GM08714 (cell line): ENCODE data around the gene SLC39A5.
"Not testable (repeated sequence)": the region's sequence is repeated elsewhere in the genome, so short reads cannot be mapped to it uniquely, and the experiment has no call there.

Experiments used
- H3K4me3 ChIP-seq: fragments of 200-500 bp; sonication (Bioruptor generic); 2 replicates; pipeline ENCODE4 v1.5.1; 2014; ENCODE audit warnings: mild to moderate bottlenecking, low read length, inconsistent platforms
- ZNF274 ChIP-seq: IDR thresholded peaks from 2 replicates; pipeline ENCODE4 v1.6.1; 2012; ENCODE audit warnings: mild to moderate bottlenecking, low read depth, low read length

SLC39A5 gene, protein sequence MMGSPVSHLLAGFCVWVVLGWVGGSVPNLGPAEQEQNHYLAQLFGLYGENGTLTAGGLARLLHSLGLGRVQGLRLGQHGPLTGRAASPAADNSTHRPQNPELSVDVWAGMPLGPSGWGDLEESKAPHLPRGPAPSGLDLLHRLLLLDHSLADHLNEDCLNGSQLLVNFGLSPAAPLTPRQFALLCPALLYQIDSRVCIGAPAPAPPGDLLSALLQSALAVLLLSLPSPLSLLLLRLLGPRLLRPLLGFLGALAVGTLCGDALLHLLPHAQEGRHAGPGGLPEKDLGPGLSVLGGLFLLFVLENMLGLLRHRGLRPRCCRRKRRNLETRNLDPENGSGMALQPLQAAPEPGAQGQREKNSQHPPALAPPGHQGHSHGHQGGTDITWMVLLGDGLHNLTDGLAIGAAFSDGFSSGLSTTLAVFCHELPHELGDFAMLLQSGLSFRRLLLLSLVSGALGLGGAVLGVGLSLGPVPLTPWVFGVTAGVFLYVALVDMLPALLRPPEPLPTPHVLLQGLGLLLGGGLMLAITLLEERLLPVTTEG

DNA sequence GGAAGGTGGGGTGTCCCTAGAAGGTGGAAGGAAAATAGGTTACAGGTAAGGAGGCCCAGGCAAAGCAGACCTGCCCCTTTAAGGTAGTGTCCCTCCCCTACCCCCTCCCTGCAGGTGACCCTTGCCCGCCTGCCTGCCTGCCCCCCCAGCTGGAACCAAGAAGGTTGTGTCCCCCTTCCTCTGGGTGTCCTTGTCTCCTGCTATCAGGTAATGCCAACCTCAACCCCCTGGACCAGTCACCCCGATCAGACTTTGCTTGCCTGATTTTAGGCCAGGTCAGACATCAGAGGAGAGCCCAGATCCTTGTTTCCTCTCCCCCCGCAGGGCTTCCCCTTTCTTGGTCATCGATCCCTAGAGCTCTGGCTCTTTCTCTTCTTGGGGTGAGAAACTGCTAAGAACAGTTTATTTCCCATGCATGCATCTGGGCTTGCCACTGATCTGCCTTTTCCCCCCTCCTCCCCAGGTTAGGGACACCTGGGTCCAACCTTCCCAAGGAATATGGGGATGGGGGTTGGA, at the start of gene SLC39A5:
TSS of gene SLC39A5 (plus strand) at position 136 of the 516 bp plus-strand sequence. CDS start 1,224 bp downstream, outside the sequence.
- no peak within 1 kb of the TSS for H3K4me3 ChIP-seq
- TF ChIP-seq ZNF274 = no peak

DNA sequence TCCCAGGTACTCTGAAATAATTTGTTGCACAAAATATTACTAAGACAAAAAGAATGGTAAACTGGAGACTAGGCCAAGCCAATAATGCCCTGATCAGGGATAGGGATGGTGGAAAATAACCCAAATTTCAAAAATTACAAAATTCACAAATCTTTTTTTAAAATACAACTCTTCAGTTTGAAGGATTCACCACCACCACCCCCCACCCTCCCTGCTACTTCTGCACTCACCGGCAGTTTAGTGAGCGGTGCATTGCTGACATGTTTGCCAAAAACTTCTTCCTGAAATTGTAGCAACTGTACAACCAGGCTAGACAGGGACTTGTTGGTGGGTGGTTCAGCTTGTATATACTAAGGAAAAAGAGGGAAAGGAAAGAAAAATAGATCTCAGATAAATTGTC, 42.9 kb upstream of the SLC39A5 start:
- no peak overlapping the region for H3K4me3 ChIP-seq

DNA sequence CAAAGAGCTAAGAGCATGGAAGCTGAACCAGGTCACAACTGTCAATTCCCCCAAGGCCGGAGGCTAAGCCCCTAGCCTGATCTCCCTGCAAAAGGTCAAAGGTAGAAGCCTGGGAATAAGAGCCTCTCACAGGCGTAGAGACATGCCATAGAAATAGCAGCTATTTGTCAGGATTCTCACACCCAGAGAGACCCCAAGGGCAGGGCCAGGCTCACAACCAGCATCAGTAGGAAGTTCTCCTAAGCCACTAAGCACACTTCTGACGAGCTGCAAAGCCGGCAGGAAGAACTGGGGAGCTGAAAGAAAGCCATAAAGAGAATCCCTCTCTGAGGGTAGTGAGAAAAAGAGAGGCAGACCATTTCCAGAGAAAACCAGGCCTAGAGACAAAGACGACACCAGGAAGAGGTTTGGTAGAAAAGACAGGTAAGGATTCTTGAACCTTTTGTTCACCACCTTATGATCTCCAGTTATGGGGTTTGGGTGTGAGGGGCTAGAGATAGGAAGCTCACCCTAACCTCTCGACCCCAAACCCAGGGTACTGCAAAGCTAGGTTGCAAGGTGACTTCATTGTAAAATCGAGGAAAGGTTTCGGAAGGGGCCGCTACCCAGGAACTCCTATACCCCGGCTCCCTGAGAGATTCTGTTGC, 41.6 kb upstream of the SLC39A5 start:
- H3K4me3 ChIP-seq = peak overlapping the region; percentile 93
- no peak for TF ChIP-seq ZNF274

More for the DNA sequence above, 42.9 kb upstream of the SLC39A5 start:
- TF ChIP-seq ZNF274 = no peak

DNA sequence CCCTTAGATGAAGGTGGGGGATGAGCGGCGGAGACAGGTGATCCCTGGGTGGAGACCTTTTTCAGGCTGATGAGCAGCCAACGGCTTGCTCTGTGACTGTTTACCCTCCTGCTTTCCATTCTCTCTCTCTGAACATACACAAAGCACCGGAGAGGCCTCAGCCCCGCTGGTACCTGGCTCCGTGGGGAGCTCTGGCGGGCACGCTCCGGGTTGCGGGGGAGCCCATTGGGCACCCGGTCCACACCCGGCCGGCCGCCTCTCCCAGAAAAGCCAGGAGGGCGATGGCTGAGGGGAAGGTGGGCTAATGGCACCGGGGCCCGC, 41.1 kb upstream of the SLC39A5 start:
- TF ChIP-seq ZNF274 = no peak
- H3K4me3 ChIP-seq = peak overlapping the region; percentile 93

DNA sequence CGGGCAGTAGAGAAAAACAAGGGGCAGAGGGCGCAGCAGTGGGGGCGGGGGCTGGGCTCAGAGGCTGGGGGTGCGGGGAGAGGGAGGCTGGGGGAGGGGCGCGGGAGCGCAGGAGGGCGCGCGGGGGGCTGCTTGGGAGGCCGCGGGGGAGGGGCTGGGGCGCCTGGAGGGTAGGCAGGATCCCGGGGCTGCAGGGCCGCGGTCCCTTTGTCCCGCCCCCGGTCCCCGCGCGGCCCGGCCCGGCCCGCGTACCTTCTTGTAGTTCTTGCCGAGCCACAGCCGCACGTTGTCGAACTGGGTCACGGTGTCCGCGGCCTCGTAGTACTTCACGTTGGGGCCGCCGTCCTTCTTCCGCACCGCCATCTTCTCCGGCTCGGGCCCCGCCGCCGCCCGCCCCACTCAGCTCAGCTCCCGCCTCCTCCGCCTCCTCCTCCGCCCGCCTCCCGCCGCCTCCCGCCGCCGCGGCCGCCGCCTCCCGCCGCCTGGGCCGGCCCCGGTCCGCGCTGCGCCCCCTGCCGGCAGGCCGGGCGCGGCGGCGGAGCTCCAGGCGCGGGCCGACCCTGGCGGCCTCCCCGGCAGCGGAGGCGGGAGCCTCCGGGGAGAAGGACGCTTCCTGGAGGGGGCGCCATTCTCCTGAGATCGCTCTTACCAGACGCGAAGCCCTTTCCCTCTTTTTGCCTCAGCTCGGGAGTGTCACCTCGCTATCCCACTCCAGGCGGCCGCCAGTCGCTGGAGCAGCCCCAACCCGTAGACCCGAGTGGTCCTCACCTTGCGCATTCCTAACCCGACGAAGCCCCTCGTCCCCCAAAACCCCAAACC, 40.5 kb upstream of the SLC39A5 start, which contains the start of gene SMARCC2:
TSS of gene SMARCC2 (minus strand) at position 385 of the 819 bp plus-strand sequence. CDS start at position 363, 22 bp downstream.
- TF ChIP-seq ZNF274 = no peak
- peak within 1 kb of the TSS; percentile 93 for H3K4me3 ChIP-seq

DNA sequence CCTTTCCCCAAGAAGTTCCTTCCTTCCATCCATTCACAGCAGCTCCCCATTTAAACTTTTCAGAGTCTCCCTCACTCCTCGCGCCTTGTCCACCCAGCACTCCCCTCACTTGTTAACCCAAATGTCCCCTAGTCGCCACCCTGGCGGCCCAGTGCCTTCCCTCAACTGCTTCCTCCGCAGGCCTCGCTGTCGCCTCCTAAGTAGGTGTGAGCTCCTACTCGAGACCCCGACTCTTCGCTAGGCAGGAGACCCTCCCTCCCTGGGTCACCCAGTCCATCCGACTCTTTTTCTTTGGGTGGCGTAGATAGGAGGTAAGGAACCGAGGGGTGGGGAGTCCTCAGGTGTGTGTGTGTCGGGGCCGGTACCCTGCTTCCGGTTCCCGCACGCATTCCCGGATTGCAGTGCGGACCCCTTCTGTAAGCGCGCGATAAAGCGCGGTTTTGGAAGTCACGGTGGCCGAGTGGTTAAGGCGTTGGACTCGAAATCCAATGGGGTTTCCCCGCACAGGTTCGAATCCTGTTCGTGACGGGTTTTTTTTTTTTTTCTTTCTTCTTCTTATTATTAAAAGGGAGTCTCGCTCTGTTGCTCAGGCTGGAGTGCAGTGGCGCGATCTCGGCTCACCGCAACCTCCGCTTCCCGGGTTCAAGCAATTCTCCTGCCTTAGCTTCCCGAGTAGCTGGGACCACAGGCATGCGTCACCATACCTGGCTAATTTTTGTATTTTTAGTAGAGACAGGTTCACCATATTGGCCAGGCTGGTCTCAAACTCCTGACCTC, 39.7 kb upstream of the SLC39A5 start:
- peak overlapping the region; percentile 92 for H3K4me3 ChIP-seq
- TF ChIP-seq ZNF274 = no peak

DNA sequence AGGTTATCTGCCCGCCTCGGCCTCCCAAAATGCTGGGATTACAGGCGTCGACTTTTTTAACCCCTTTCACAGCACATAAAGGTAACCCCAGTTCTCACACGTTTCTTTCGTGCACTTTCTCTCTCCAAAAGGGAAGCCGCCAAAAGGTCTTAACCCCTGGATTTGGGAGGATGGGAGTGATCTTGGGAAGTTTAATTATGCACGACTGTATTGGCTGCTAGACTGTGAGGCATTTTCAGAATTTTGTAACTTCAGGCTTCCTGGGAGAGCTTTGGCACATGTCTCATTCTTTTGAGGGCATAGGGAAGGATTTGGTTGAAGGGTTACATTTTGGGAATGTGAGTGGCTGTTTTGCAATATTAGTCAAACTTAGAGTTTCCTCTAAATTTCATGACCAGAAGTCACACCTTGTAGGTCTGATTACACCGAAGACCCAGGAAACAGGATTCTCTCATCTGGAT, 39.1 kb upstream of the SLC39A5 start:
- peak overlapping the region; percentile 92; the same call in 1 of the 2 replicates for H3K4me3 ChIP-seq
- no peak for TF ChIP-seq ZNF274

DNA sequence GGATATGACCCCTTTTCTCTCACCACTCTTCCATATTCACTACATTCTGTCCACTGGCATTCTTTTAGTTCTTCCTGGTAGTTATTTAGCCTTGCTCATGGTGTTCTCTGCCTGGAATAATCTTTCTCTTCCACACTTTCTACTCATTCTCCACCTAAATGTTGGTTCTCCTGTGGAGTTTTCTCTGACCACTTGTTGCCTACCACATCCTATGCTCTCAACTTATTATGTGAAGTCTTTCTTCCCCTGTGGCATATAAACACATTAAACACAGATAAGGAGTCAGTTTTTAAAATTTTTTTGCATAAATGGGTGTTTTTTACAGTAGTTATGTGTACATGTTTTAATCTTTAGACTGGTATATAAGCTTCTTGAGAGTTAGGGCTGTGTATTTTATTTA, 37.3 kb upstream of the SLC39A5 start:
- no peak overlapping the region for H3K4me3 ChIP-seq
- no peak for TF ChIP-seq ZNF274

DNA sequence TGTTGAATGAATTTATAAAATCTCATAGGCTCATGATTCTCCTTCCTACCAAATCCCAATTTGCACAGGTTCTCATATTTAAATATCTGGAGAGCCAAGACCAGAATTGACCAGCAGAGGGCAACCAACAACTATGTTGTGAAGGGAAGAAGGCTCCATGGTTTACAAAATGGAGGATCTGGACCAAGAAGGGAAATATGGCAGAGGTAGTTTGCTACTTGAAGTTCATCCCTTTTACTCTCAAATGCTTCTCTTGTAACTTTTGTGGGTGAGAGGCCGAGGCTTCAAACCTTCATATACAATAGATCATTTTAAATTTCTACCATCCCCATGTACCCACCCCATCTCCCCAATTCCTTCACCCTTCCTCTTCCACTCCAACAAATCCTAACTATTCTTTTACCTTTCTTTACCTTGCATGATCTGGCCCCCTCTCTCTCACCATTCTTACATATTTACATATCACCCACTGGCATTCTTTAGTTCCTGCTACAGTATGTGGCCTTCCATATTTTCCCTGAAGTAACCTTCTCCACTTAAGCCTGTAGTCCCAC, 36.7 kb upstream of the SLC39A5 start:
- TF ChIP-seq ZNF274 = no peak
- H3K4me3 ChIP-seq = no peak overlapping the region

DNA sequence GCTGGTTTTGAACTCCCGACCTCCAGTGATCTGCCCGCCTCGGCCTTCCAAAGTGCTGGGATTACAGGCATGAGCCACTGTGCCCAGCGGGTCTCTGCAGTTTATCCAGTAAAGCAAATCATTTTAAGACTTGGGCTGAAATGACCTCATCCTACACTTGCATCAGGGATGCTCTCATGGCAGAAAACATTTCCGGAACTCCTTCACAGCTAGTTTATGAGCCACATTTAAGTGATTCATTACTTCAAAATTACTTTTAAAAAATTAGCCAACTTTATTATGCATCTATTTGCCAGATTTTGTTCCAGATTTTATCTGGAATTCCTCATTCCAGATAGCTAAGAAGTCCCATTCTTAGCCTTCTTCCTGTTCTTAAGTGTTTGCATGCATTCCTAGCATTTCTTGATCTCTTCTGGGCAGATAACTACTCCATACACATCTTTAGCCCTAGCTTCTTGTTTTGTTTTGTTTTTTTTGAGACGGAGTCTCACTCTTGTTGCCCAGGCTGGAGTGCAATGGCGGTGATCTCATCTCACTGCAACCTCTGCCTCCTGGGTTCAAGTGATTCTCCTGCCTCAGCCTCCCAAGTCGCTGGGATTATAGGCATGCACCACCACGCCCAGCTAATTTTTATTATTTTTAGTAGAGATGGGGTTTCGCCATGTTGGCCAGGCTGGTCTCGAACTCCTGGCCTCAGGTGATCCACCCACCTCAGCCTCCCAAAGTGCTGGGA, 32.9 kb upstream of the SLC39A5 start:
- H3K4me3 ChIP-seq = not testable (repeated sequence)

DNA sequence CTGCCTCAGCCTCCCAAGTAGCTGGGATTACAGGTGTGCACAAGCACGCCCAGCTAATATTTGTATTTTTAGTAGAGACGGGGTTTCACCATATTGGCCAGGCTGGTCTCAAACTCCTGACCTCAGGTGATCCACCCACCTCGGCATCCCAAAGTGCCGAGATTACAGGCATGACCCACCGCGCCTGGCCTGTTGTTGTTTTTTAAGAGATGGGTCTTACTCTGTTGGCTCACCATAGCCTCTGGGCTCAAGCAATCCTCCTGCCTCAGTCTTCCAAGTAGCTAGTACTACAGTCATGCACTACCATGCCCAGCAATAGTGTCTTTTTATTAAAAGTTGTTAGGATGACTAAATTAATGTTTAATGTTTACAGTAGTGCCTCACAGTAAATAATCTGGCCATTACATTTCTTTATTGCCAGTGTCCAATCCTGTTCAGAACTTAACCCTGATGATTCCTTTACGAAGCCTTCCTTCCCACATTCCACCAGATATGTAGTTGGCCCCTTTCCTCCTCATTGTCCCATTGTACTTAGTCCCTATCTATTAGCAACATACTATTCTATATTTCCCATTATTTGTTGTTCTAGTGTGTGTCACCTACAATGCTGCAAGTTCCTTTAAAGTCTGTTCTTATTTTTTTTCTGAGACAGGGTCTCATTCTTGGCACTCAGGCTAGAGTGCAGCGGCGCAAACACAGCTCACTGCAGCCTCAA, 31.8 kb upstream of the SLC39A5 start:
- no peak overlapping the region for H3K4me3 ChIP-seq
- no peak for TF ChIP-seq ZNF274

DNA sequence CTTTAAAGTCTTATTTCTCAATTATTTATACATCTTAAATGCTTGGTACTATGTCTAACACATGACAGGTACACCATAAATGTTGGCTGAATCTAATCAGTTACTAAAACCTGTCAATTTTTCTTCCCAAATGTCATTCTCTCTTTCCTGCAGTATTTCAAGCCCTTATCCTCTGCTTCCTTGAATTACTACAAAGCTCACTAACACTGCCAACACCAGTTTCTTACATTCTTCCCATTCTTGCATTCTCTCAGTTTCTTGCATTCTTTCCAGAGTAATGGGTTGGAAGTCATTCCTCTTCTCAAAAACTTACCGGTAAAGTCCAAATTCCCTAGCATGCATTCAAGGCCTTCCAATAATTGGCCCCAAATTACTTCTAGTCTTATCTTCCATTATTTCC, 31.0 kb upstream of the SLC39A5 start:
- no peak overlapping the region for H3K4me3 ChIP-seq
- no peak for TF ChIP-seq ZNF274

DNA sequence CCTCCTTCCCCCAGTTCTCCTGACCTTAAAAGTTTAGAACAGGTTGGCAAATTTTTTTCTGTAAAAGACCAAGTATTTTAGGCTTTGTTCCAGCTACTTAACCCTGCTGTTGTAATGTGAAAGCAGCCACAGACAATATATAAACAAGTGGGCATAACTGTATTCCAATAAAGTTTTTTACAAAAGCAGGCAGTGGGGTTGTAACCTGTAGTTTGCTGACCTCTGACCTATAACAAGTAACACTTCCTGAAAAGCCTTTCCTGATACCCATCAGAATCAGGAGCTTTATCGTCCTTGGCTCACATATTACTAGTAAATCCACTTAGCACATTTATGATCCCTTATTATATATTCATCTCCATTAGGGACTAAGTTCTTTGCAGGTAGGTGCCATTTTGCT, 27.5 kb upstream of the SLC39A5 start:
- TF ChIP-seq ZNF274 = no peak

More for the DNA sequence above, 27.5 kb upstream of the SLC39A5 start:
- H3K4me3 ChIP-seq = no peak overlapping the region
